WTC11 (cell line): ENCODE data around the gene EVC2. TPM values are rescaled to one million over a fixed set of nuclear protein-coding genes. Genes with fewer than 3 reads are reported as not detected.
A peak's percentile ranks its signal among the peaks of the same experiment; 100 is the strongest.

Experiments
- ATAC-seq: fragments of 200-7000 bp; cut with Tn5 transposase; 2 replicates; pipeline ENCODE4 v1.10.0; 2021; ENCODE audit warnings: mild to moderate bottlenecking, moderate library complexity
- CTCF ChIA-PET: fragments of 300-600 bp; sonication (Branson Sonifier 250); formaldehyde crosslinking; loops from one replicate; lab custom pipeline; 2021; ENCODE audit warnings: antibody characterized with exemption; lab: Charles Lee
- POLR2A ChIA-PET: fragments of 350-600 bp; sonication (Branson Sonifier 250); formaldehyde crosslinking; loops from one replicate; lab custom pipeline; 2021; ENCODE audit warnings: antibody characterized with exemption; lab: Charles Lee
- DNase-seq: peaks from one replicate; pipeline ENCODE4 v3.0.0; 2021; ENCODE audit warnings: low spot score
- H3K27ac Mint-ChIP-seq: 2 replicates; pipeline ENCODE4 v1.8.0; 2021; ENCODE audit warnings: mixed read lengths
- H3K27me3 Mint-ChIP-seq: 2 replicates; pipeline ENCODE4 v1.8.0; 2021; ENCODE audit warnings: low read depth, mild to moderate bottlenecking, moderate library complexity, mixed read lengths
- H3K36me3 Mint-ChIP-seq: 2 replicates; pipeline ENCODE4 v1.8.0; 2021; ENCODE audit warnings: mixed read lengths
- H3K4me1 Mint-ChIP-seq: 2 replicates; pipeline ENCODE4 v1.8.0; 2022; ENCODE audit warnings: mixed read lengths
- H3K4me3 Mint-ChIP-seq: 2 replicates; pipeline ENCODE4 v1.8.0; 2021; ENCODE audit warnings: mild to moderate bottlenecking, moderate library complexity, mixed read lengths
- H3K9me3 Mint-ChIP-seq: 2 replicates; pipeline ENCODE4 v1.8.0; 2021; ENCODE audit warnings: mixed read lengths
- E2F4 ChIP-seq: sonication (generic); formaldehyde crosslinking; IDR thresholded peaks from 2 replicates; pipeline ENCODE4 v1.8.1; 2022; ENCODE audit warnings: low read depth, mild to moderate bottlenecking, moderate library complexity, missing genetic modification reagents, borderline replicate concordance
- EMX1 ChIP-seq: fragments of 250-450 bp; sonication (Bioruptor Pico); IDR thresholded peaks from 2 replicates; pipeline ENCODE4 v1.8.0; 2021; ENCODE audit warnings: mild to moderate bottlenecking
- FOXK1 ChIP-seq: sonication (generic); formaldehyde crosslinking; IDR thresholded peaks from 2 replicates; pipeline ENCODE4 v1.8.0; 2022; ENCODE audit warnings: mild to moderate bottlenecking, moderate library complexity, missing genetic modification reagents
- FOXP1 ChIP-seq: sonication (generic); formaldehyde crosslinking; IDR thresholded peaks from 2 replicates; pipeline ENCODE4 v1.8.0; 2022; ENCODE audit warnings: missing genetic modification reagents, mild to moderate bottlenecking, moderate library complexity, borderline replicate concordance
- GABPB1 ChIP-seq: sonication (generic); formaldehyde crosslinking; IDR thresholded peaks from 2 replicates; pipeline ENCODE4 v1.8.1; 2023; ENCODE audit warnings: mild to moderate bottlenecking, missing genetic modification reagents
- GRHL2 ChIP-seq: fragments of 250-450 bp; sonication (Bioruptor Pico); IDR thresholded peaks from 2 replicates; pipeline ENCODE4 v1.8.0; 2022; ENCODE audit warnings: mild to moderate bottlenecking, moderate library complexity; ENCODE audit not compliant: insufficient replicate concordance, severe bottlenecking
- IRF1 ChIP-seq: sonication (generic); formaldehyde crosslinking; IDR thresholded peaks from 2 replicates; pipeline ENCODE4 v1.8.0; 2023; ENCODE audit warnings: missing genetic modification reagents
- IRF2 ChIP-seq: sonication (generic); formaldehyde crosslinking; IDR thresholded peaks from 2 replicates; pipeline ENCODE4 v1.8.0; 2022; ENCODE audit warnings: low read depth, missing genetic modification reagents, borderline replicate concordance
- KAT7 ChIP-seq: sonication (generic); formaldehyde crosslinking; IDR thresholded peaks from 2 replicates; pipeline ENCODE4 v1.8.1; 2023; ENCODE audit warnings: missing genetic modification reagents, mild to moderate bottlenecking, borderline replicate concordance
- MAX ChIP-seq: sonication (generic); formaldehyde crosslinking; IDR thresholded peaks from 2 replicates; pipeline ENCODE4 v1.8.0; 2022; ENCODE audit warnings: mild to moderate bottlenecking, missing genetic modification reagents
- MYBL2 ChIP-seq: sonication (generic); formaldehyde crosslinking; IDR thresholded peaks from 2 replicates; pipeline ENCODE4 v1.8.1; 2023; ENCODE audit warnings: mild to moderate bottlenecking, moderate library complexity, missing genetic modification reagents
- OVOL2 ChIP-seq: fragments of 250-450 bp; sonication (Bioruptor Pico); IDR thresholded peaks from 2 replicates; pipeline ENCODE4 v1.9.0; 2021; ENCODE audit warnings: mild to moderate bottlenecking, borderline replicate concordance
- PRRX2 ChIP-seq: fragments of 250-450 bp; sonication (Bioruptor Pico); IDR thresholded peaks from 2 replicates; pipeline ENCODE4 v1.8.0; 2021; ENCODE audit warnings: mild to moderate bottlenecking
- SOX15 ChIP-seq: fragments of 250-450 bp; sonication (Bioruptor Pico); IDR thresholded peaks from 2 replicates; pipeline ENCODE4 v1.9.0; 2021; ENCODE audit warnings: mild to moderate bottlenecking
- TEAD1 ChIP-seq: sonication (generic); formaldehyde crosslinking; IDR thresholded peaks from 2 replicates; pipeline ENCODE4 v1.8.0; 2022; ENCODE audit warnings: mild to moderate bottlenecking, missing genetic modification reagents
- ZBTB43 ChIP-seq: sonication (generic); formaldehyde crosslinking; IDR thresholded peaks from 2 replicates; pipeline ENCODE4 v1.8.1; 2023; ENCODE audit warnings: mild to moderate bottlenecking, missing genetic modification reagents
- ZNF423 ChIP-seq: fragments of 250-450 bp; sonication (Bioruptor Pico); IDR thresholded peaks from 2 replicates; pipeline ENCODE4 v2.1.2; 2022; ENCODE audit warnings: mild to moderate bottlenecking, moderate library complexity
- total RNA-seq: library from RNA; stranded (reverse); gene quantifications from 3 replicates; pipeline ENCODE4 v1.2.3, GENCODE V29; 2021
- TF ChIP-seq, protein P1 (sequence below): fragments of 250-450 bp; sonication (Bioruptor Pico); IDR thresholded peaks from 2 replicates; pipeline ENCODE4 v2.1.2; 2022; ENCODE audit warnings: mild to moderate bottlenecking, moderate library complexity
- TF ChIP-seq, protein P2 (sequence below): sonication (generic); formaldehyde crosslinking; conservative IDR thresholded peaks from 2 replicates; pipeline ENCODE4 v1.8.1; 2023; ENCODE audit warnings: mild to moderate bottlenecking, low read depth, missing genetic modification reagents, moderate library complexity

Gene EVC2
- total RNA-seq, 1 experiment from 2014 or later: 4.8 TPM

DNA sequence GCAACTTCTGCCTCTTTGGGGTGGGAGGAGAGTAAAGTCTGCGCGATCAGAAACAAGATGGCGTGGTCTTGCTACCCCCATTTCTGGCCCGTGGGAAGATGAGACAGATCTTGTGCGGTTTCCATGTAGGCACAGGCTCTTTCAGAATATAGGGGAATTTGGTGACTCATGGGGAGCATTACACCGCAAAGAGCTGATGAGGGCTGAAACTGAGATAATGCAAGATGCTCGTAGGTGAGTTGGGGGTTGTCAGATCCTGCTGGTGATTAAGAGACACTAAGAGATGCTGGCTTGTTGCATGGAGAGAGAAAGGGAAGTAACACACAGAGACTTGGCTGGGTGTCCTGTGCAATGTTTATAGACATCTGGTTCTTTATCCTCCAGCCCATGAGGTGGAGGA, 4.2 kb upstream of the EVC2 start:
- H3K27ac Mint-ChIP-seq: no peak overlapping the region
- peaks cover 51% of the 10 kb centered on the region for H3K27me3 Mint-ChIP-seq
- ATAC-seq (no peak), DNase-seq (no peak)
- peak overlapping the region; percentile 21 for H3K4me3 Mint-ChIP-seq
- TF ChIP-seq, protein P1, sequence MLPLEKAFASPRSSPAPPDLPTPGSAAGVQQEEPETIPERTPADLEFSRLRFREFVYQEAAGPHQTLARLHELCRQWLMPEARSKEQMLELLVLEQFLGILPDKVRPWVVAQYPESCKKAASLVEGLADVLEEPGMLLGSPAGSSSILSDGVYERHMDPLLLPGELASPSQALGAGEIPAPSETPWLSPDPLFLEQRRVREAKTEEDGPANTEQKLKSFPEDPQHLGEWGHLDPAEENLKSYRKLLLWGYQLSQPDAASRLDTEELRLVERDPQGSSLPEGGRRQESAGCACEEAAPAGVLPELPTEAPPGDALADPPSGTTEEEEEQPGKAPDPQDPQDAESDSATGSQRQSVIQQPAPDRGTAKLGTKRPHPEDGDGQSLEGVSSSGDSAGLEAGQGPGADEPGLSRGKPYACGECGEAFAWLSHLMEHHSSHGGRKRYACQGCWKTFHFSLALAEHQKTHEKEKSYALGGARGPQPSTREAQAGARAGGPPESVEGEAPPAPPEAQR: no peak
- TF ChIP-seq SOX15 (CRISPR knock-in tag): no peak
- TF ChIP-seq FOXP1 (CRISPR knock-in tag): no peak
- TF ChIP-seq GABPB1 (CRISPR knock-in tag): no peak
- no peak for TF ChIP-seq MAX (CRISPR knock-in tag)
- no peak for TF ChIP-seq E2F4 (CRISPR knock-in tag)
- no peak for TF ChIP-seq EMX1 (CRISPR knock-in tag)
- no peak for TF ChIP-seq GRHL2 (CRISPR knock-in tag)
- no peak for TF ChIP-seq IRF2 (CRISPR knock-in tag)
- TF ChIP-seq PRRX2 (CRISPR knock-in tag): no peak
- no peak for TF ChIP-seq ZNF423 (CRISPR knock-in tag)
- TF ChIP-seq FOXK1 (CRISPR knock-in tag): no peak
- TF ChIP-seq OVOL2 (CRISPR knock-in tag): no peak
- TF ChIP-seq MYBL2 (CRISPR knock-in tag): no peak
- TF ChIP-seq TEAD1: no peak
- no peak for TF ChIP-seq KAT7 (CRISPR knock-in tag)
- TF ChIP-seq ZBTB43: no peak
- TF ChIP-seq, protein P2, sequence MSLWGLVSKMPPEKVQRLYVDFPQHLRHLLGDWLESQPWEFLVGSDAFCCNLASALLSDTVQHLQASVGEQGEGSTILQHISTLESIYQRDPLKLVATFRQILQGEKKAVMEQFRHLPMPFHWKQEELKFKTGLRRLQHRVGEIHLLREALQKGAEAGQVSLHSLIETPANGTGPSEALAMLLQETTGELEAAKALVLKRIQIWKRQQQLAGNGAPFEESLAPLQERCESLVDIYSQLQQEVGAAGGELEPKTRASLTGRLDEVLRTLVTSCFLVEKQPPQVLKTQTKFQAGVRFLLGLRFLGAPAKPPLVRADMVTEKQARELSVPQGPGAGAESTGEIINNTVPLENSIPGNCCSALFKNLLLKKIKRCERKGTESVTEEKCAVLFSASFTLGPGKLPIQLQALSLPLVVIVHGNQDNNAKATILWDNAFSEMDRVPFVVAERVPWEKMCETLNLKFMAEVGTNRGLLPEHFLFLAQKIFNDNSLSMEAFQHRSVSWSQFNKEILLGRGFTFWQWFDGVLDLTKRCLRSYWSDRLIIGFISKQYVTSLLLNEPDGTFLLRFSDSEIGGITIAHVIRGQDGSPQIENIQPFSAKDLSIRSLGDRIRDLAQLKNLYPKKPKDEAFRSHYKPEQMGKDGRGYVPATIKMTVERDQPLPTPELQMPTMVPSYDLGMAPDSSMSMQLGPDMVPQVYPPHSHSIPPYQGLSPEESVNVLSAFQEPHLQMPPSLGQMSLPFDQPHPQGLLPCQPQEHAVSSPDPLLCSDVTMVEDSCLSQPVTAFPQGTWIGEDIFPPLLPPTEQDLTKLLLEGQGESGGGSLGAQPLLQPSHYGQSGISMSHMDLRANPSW (CRISPR knock-in tag): no peak
- TF ChIP-seq IRF1 (CRISPR knock-in tag): no peak
- H3K4me1 Mint-ChIP-seq: peaks cover 12% of the 10 kb centered on the region
- ChIA-PET POLR2A (no interaction called here), CTCF (interaction anchor here (0.7 kb wide), 1 partner anchor 109 kb away, joined by 3 read pairs; no protein-coding TSS in a partner anchor)
- peaks cover 13% of the 10 kb centered on the region for H3K36me3 Mint-ChIP-seq
- peaks cover 7% of the 10 kb centered on the region for H3K9me3 Mint-ChIP-seq
